ENCODE measurements around the gene ZSWIM4.
A peak's percentile ranks its signal among the peaks of the same experiment; 100 is the strongest.

The ZSWIM4 gene

GRCh38 chr19:13880059-13881043 is 85.1 kb downstream of the ZSWIM4 start:
- DNase-seq = peak; percentile 98

GRCh38 chr19:13881251-13881691 is 86.0 kb downstream of the ZSWIM4 start:
- peak; percentile 41 for DNase-seq
